GM12873 (cell line): ENCODE results near the gene NDUFS5.

Experiments used
- TF ChIP-seq, protein P1 (sequence below): IDR thresholded peaks from 2 replicates; pipeline ENCODE4 v1.5.1; 2012; ENCODE audit warnings: low read depth, mild to moderate bottlenecking, moderate library complexity, low read length, control low read depth; ENCODE audit not compliant: insufficient read depth; ENCODE audit errors: missing control alignments

The NDUFS5 gene

GRCh38 chr1:39076799-39077148 is 50.6 kb downstream of the NDUFS5 start:
- TF ChIP-seq, protein P1, sequence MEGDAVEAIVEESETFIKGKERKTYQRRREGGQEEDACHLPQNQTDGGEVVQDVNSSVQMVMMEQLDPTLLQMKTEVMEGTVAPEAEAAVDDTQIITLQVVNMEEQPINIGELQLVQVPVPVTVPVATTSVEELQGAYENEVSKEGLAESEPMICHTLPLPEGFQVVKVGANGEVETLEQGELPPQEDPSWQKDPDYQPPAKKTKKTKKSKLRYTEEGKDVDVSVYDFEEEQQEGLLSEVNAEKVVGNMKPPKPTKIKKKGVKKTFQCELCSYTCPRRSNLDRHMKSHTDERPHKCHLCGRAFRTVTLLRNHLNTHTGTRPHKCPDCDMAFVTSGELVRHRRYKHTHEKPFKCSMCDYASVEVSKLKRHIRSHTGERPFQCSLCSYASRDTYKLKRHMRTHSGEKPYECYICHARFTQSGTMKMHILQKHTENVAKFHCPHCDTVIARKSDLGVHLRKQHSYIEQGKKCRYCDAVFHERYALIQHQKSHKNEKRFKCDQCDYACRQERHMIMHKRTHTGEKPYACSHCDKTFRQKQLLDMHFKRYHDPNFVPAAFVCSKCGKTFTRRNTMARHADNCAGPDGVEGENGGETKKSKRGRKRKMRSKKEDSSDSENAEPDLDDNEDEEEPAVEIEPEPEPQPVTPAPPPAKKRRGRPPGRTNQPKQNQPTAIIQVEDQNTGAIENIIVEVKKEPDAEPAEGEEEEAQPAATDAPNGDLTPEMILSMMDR: no peak

- TF ChIP-seq, protein P1: no peak
Measured at GRCh38 chr1:39080269-39080826, 54.2 kb downstream of the NDUFS5 start.

DNA sequence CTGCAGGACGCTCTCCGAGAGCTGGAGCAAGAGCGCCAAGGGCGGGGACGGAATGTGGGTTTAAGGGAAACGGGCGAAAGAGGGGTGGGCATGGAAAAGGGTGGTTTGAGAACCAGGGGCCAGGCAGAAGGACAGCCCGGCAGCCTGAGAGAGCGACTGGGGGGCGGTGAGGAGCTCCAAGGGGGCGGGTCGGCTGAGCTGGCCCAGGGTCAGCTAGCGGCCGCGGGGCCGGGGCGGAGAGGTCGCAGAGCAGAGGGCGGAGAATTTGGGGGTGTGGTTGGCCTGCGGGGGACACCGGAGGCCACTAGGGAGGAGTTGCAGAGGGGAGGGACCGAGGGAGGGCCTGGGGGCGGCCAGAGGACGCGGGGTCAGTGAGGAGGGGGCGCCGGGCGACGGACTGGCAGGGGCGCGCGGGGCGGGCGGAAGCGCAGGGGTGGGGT is 54.7 kb downstream of the NDUFS5 start:
- TF ChIP-seq, protein P1: no peak

DNA sequence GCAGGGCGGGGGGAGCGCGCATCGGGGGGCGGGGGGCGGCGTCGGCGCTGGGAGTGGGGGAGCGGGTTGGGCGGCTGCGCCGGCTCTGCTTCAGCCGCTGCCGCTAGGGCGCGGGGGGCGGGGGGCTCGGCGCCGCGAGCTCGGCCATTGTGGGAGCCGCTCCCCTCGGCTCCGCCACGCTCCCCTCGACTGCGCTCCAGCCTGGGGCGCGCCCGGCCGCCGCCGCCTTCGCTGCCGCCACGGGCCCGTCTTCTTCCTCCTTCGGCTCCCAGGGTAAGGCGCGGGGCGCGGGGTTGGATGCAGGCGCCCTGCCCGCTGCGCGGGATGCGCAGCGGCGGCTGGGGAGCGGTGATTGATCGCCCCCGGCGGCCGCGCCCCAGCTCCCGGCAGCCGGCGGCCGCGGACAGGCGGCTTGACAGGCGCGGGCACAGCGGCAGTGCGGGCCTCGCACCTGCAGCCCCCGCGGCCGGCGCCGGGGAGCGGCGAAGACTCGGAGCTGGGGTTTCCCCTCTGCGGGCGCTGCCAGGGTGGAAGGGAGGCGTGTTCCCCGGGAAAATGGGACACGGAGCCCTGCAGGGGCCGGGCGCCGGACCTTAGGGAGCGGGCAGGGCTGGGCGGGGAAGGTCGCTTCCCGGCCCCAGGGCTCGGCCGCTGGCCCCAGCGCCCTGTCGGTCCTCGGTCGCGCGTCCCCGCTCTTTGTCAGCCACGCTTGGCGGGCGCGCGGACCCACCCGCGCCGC is 55.3 kb downstream of the NDUFS5 start:
- TF ChIP-seq, protein P1: no peak

- TF ChIP-seq, protein P1: no peak
Measured at GRCh38 chr1:39082010-39082799, 56.1 kb downstream of the NDUFS5 start.

GRCh38 chr1:39082811-39083576 is 56.8 kb downstream of the NDUFS5 start:
- TF ChIP-seq, protein P1: no peak
